ENCODE measurements around the gene FZD4. TPM values are rescaled to one million over a fixed set of nuclear protein-coding genes. Genes with fewer than 3 reads are reported as not detected.
A peak's percentile ranks its signal among the peaks of the same experiment; 100 is the strongest.
"Not testable (repeated sequence)": the region's sequence is repeated elsewhere in the genome, so short reads cannot be mapped to it uniquely, and the experiment has no call there.

FZD4 gene
- total and polyA plus RNA-seq, 11 donors: 11.6 to 39.6 (median 21.1) TPM

DNA sequence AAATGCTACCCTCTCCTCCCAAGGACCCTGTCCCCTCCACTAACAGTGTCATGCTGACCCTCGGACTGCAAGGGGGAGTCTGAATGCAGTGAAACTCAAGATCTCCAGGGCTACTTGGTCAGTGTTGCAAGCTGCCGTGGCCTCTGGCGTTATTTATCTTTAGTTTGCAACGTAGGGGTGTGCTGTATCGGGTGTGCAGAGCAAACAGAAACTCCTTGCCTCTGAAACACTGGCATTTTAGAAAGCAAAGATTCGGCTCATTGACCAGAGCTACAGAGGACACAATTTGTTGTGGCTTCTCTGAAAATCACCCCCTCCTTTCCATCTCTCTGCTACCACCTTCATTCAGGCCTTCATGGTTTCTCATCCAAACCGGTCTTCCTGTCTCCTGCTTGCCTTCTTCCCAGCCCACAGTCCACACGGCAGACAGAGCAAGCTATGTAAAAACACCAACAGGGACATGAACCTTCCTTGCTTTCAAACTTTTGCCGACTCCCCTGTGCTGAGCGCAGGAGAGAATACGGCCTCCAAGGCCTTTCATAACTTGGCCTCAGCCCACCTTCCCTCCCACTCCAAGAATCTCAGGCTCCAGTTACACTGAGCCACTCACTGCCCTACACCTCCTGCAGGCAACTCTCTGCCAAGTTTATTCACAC, 14.9 kb downstream of the FZD4 start:
- intact Hi-C loops (cut with DNase I): loop anchor here in 7 of 10 donors (1.0 to 10.0 kb wide), 7 partner anchors 95 to 485 kb away; partner anchors contain the start of gene TMEM135 (in 1 of the 7)
- H3K27me3 ChIP-seq: no peaks in the 10 kb centered on the region
- H3K36me3 ChIP-seq: peaks cover 0 to 31% (median 7%) of the 10 kb centered on the region in 9 donors
- peak overlapping the region; percentile 68 to 86 (median 82) for H3K27ac ChIP-seq
- DNase-seq: peak in 4 of 5 donors; percentile 65 to 72 (median 70)
- peaks cover 0 to 77% (median 46%) of the 10 kb centered on the region in 12 donors for H3K4me1 ChIP-seq
- 14 to 28% (median 17%) methylated on average over 11 of the region's 11 CpGs for WGBS, 4 donors
- peak overlapping the region in 9 of 12 donors; percentile 3 to 43 (median 21) for H3K4me3 ChIP-seq
- peak; percentile 85 to 95 (median 92) for ATAC-seq
- TF ChIP-seq, protein P1, sequence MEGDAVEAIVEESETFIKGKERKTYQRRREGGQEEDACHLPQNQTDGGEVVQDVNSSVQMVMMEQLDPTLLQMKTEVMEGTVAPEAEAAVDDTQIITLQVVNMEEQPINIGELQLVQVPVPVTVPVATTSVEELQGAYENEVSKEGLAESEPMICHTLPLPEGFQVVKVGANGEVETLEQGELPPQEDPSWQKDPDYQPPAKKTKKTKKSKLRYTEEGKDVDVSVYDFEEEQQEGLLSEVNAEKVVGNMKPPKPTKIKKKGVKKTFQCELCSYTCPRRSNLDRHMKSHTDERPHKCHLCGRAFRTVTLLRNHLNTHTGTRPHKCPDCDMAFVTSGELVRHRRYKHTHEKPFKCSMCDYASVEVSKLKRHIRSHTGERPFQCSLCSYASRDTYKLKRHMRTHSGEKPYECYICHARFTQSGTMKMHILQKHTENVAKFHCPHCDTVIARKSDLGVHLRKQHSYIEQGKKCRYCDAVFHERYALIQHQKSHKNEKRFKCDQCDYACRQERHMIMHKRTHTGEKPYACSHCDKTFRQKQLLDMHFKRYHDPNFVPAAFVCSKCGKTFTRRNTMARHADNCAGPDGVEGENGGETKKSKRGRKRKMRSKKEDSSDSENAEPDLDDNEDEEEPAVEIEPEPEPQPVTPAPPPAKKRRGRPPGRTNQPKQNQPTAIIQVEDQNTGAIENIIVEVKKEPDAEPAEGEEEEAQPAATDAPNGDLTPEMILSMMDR (IDR thresholded peaks at IDR 0.05): peak in 2 of 12 donors; percentile 8 to 15
- TF ChIP-seq POLR2A (IDR thresholded peaks at IDR 0.05): no peak
- no peaks in the 10 kb centered on the region for H3K9me3 ChIP-seq

DNA sequence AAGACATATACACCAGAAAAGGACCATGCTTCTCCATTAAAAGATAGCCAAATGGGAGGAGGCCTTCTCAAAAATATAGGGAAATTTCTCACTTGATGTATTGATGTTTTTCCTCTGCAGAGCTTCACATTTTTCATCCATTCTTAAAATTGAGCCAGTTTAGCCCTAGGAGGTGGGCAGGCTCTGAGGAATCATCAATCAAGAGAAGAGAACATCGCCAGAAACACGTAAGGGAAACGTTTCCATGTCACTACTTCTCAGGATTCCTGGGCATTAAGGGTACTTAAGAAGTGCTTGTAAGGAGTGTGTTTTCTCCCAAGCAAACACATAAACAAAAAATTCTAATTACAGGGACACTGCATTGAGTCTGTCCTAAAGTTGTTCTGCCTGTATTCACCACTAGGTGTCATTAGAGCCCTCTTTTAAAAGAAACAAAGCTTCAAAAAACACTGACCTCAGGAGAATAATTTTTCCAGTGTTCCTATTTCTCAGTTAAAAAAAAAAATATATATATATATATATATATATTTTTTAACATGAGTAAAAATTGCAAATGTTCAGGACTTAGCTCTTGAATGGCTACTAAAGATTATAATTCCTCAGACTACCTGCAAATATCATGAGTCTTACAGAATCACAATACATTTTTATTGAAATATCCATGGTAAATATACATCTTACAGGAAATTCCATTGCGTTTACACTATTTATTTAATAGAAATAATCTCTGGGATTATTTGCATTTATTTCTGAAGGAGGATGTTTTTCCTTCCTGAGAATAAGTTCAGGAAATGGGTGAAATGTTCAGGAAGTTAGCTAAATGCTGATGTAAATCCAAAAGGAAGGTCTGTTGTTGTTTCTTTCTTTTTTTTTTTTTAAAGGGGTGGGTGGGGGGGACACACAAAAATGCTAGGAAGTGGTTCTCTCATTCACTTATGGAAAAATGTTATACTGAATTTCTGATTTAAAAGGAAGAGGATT, 16.0 kb downstream of the FZD4 start:
- Histone ChIP-seq H3K27ac (peak overlapping the region; percentile 68 to 86 (median 82)), H3K36me3 (peaks cover 0 to 21% (median 4%) of the 10 kb centered on the region in 9 donors), H3K9me3 (no peaks in the 10 kb centered on the region), H3K4me1 (peaks cover 0 to 80% (median 53%) of the 10 kb centered on the region in 12 donors), H3K27me3 (no peaks in the 10 kb centered on the region), H3K4me3 (peak overlapping the region in 5 of 12 donors; percentile 20 to 43 (median 31))
- no peak for DNase-seq
- intact Hi-C loops (cut with DNase I): loop anchor here (1.0 to 10.0 kb wide), 10 partner anchors 156 to 486 kb away; no protein-coding TSS in a partner anchor
- TF ChIP-seq POLR2A (IDR thresholded peaks at IDR 0.05): no peak
- TF ChIP-seq, protein P1 (IDR thresholded peaks at IDR 0.05): peak; percentile 62 to 75 (median 70)
- peak in 2 of 4 donors; percentile 34 to 37 for ATAC-seq
- WGBS, 4 donors: 9 to 19% (median 14%) methylated on average over 4 of the region's 4 CpGs

DNA sequence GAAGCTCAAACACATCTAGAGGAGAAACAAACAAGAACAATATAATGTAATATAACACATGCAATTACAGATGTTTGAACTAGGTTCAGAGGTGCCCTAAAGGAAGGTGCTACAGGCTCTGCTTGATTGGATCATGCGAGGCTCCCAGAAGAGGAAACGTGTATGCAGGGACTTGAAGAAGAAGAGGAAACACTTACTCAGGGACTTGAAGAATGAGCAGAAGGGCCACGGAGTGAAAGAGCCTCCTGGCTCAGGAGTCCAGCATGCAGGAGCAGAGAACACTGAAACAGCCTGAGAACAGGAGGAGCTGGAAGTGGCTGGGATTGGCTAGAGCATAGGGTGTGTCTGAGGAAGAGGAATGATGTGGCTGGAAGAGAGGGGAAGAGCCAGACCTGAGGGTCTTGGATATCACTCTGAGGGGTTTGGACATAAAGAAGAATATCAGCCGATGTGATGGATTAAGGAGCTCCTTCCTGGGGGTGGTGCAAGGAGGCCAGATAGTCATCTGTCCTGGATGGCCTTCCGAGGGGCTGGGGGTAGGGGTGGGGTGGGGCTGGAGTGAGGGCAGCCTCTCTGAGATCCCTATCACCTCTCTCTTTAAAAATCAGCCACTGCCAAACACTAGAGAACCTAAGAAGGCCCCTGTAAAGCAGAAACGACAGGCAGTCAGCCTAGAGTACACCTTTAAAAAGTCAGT, 16.8 kb downstream of the FZD4 start:
- peak overlapping the region in 6 of 12 donors; percentile 5 to 70 (median 34) for H3K27ac ChIP-seq
- no peaks in the 10 kb centered on the region for H3K9me3 ChIP-seq
- H3K4me1 ChIP-seq: peaks cover 0 to 88% (median 57%) of the 10 kb centered on the region in 12 donors
- DNase-seq: no peak
- H3K36me3 ChIP-seq: peaks cover 0 to 18% (median 0%) of the 10 kb centered on the region in 9 donors
- intact Hi-C loops (cut with DNase I): loop anchor here in 9 of 10 donors (2.0 to 10.0 kb wide), 9 partner anchors 156 to 486 kb away; no protein-coding TSS in a partner anchor
- WGBS, 4 donors: 39 to 45% (median 44%) methylated on average over 6 of the region's 6 CpGs
- TF ChIP-seq, protein P1 (IDR thresholded peaks at IDR 0.05): no peak
- no peak for TF ChIP-seq POLR2A (IDR thresholded peaks at IDR 0.05)
- H3K27me3 ChIP-seq: no peaks in the 10 kb centered on the region
- ATAC-seq: peak in 1 of 4 donors; percentile 8
- no peak overlapping the region for H3K4me3 ChIP-seq

DNA sequence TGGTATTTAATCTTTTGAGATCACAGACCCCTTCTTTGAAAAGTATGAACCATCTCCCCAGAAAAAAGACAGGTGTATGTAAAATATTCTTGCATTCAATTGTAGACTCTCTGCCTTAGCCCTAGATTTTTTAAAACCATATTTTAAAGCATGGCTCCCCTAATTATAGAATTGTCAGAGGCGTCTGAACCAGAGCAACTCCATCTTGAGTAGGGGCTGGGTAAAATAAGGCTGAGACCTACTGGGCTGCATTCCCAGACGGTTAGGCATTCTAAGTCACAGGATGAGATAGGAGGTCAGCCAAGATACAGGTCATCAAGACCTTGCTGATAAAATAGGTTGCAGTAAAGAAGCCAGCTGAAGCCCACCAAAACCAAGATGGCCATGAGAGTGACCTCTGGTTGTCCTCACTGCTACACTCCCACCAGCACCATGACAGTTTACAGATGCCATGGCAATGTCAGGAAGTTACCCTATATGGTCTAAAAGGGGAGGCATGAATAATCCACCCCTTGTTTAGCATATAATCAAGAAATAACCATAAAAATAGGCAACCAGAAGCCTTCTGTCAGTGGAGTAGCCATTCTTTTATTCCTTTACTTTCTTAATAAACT, 17.9 kb downstream of the FZD4 start:
- H3K4me3 ChIP-seq, H3K9me3 ChIP-seq, H3K27me3 ChIP-seq, DNase-seq, ATAC-seq: not testable (repeated sequence)
- H3K36me3 ChIP-seq: peaks cover 0 to 18% (median 0%) of the 10 kb centered on the region in 9 donors
- 12 to 32% (median 23%) methylated on average over 2 of the region's 2 CpGs for WGBS, 4 donors
- intact Hi-C loops (cut with DNase I): loop anchor here in 8 of 10 donors (5.0 to 10.0 kb wide), 6 partner anchors 158 to 488 kb away; no protein-coding TSS in a partner anchor
- H3K27ac ChIP-seq: peak overlapping the region in 1 of 12 donors; percentile 70
- peaks cover 0 to 89% (median 60%) of the 10 kb centered on the region in 12 donors for H3K4me1 ChIP-seq
